ENCODE results near the gene BNC2. TPM values are rescaled to one million over a fixed set of nuclear protein-coding genes. Genes with fewer than 3 reads are reported as not detected.

The BNC2 gene
- total RNA-seq, 2 donors from 2014 or later = 3.9 to 19.3 TPM

GRCh38 chr9:16787724-16788123, 82.7 kb downstream of the BNC2 start:
- intact Hi-C loops (cut with DNase I, micrococcal nuclease) = no loop called here
- no peak for DNase-seq
- no peak for ATAC-seq

- DNase-seq (no peak), ATAC-seq (no peak)
- intact Hi-C loops (cut with DNase I, micrococcal nuclease) = no loop called here
These were observed 86.5 kb downstream of the BNC2 start for GRCh38 chr9:16784002-16784401.

GRCh38 chr9:16782490-16782889, 88.0 kb downstream of the BNC2 start:
- ATAC-seq = no peak
- intact Hi-C loops (cut with DNase I, micrococcal nuclease) = no loop called here

GRCh38 chr9:16775330-16775729, 95.1 kb downstream of the BNC2 start:
- DNase-seq (no peak), ATAC-seq (no peak)
- intact Hi-C loops (cut with DNase I, micrococcal nuclease) = no loop called here

More at GRCh38 chr9:16782490-16782889, 88.0 kb downstream of the BNC2 start:
- DNase-seq = no peak

GRCh38 chr9:16773617-16774016, 96.9 kb downstream of the BNC2 start:
- DNase-seq (no peak), ATAC-seq (no peak)
- intact Hi-C loops (cut with DNase I, micrococcal nuclease) = no loop called here

- ATAC-seq (no peak), DNase-seq (no peak)
- intact Hi-C loops (cut with DNase I, micrococcal nuclease) = no loop called here
These were observed 97.4 kb downstream of the BNC2 start for GRCh38 chr9:16773116-16773515.

- intact Hi-C loops (cut with DNase I, micrococcal nuclease) = no loop called here
- DNase-seq (no peak), ATAC-seq (no peak)
These were observed 99.1 kb downstream of the BNC2 start for GRCh38 chr9:16771356-16771755.

GRCh38 chr9:16769291-16769690, 101.2 kb downstream of the BNC2 start:
- intact Hi-C loops (cut with DNase I, micrococcal nuclease) = no loop called here
- ATAC-seq = no peak
- no peak for DNase-seq

- intact Hi-C loops (cut with DNase I, micrococcal nuclease) = no loop called here
- ATAC-seq = no peak
- no peak for DNase-seq
These were observed 101.7 kb downstream of the BNC2 start for GRCh38 chr9:16768816-16769215.

- no peak for ATAC-seq
- intact Hi-C loops (cut with DNase I, micrococcal nuclease) = no loop called here
These were observed 103.1 kb downstream of the BNC2 start for GRCh38 chr9:16767366-16767765.

GRCh38 chr9:16763946-16764345, 106.5 kb downstream of the BNC2 start:
- no peak for ATAC-seq
- intact Hi-C loops (cut with DNase I, micrococcal nuclease) = no loop called here
- DNase-seq = no peak

More at GRCh38 chr9:16767366-16767765, 103.1 kb downstream of the BNC2 start:
- no peak for DNase-seq

- intact Hi-C loops (cut with DNase I, micrococcal nuclease) = no loop called here
- DNase-seq (no peak), ATAC-seq (no peak)
These were observed 114.9 kb downstream of the BNC2 start for GRCh38 chr9:16755467-16756160.

- intact Hi-C loops (cut with DNase I, micrococcal nuclease) = no loop called here
- no peak for ATAC-seq
- DNase-seq = no peak
These were observed 115.8 kb downstream of the BNC2 start for GRCh38 chr9:16754662-16755061.

- ATAC-seq = no peak
- DNase-seq = no peak
- intact Hi-C loops (cut with DNase I, micrococcal nuclease) = no loop called here
These were observed 117.2 kb downstream of the BNC2 start for GRCh38 chr9:16753256-16753655.

GRCh38 chr9:16752601-16753000, 117.9 kb downstream of the BNC2 start:
- intact Hi-C loops (cut with DNase I, micrococcal nuclease) = no loop called here
- DNase-seq = no peak
- ATAC-seq = no peak

- no peak for ATAC-seq
These were observed 119.9 kb downstream of the BNC2 start for GRCh38 chr9:16750553-16750952.

GRCh38 chr9:16745359-16745758, 125.1 kb downstream of the BNC2 start:
- ATAC-seq = no peak
- intact Hi-C loops (cut with DNase I, micrococcal nuclease) = no loop called here
- no peak for DNase-seq

More at GRCh38 chr9:16750553-16750952, 119.9 kb downstream of the BNC2 start:
- DNase-seq = no peak
- intact Hi-C loops (cut with DNase I, micrococcal nuclease) = no loop called here

GRCh38 chr9:16744394-16744793, 126.1 kb downstream of the BNC2 start:
- DNase-seq (no peak), ATAC-seq (no peak)
- intact Hi-C loops (cut with DNase I, micrococcal nuclease) = no loop called here

GRCh38 chr9:16743375-16743774, 127.1 kb downstream of the BNC2 start:
- ATAC-seq (no peak), DNase-seq (no peak)
- intact Hi-C loops (cut with DNase I, micrococcal nuclease) = no loop called here

- intact Hi-C loops (cut with DNase I, micrococcal nuclease) = no loop called here
- ATAC-seq = no peak
- DNase-seq = no peak
These were observed 135.5 kb downstream of the BNC2 start for GRCh38 chr9:16735001-16735400.

GRCh38 chr9:16732546-16732945, 137.9 kb downstream of the BNC2 start:
- ATAC-seq (no peak), DNase-seq (no peak)
- intact Hi-C loops (cut with DNase I, micrococcal nuclease) = no loop called here
